CD14-positive monocyte (primary cell): ENCODE measurements around the gene LIN37. TPM values are rescaled to one million over a fixed set of nuclear protein-coding genes. Genes with fewer than 3 reads are reported as not detected.

Experiments
- DNase-seq, 3 donors: peaks; one replicate each; pipeline ENCODE4 v3.0.0-alpha.2; 2011 to 2022
- H2AFZ ChIP-seq: 2 replicates; pipeline ENCODE4 v1.6.0; 2012; ENCODE audit warnings: mild to moderate bottlenecking, low read depth, low read length, inconsistent platforms; ENCODE audit not compliant: insufficient read depth, poor library complexity, severe bottlenecking
- H3K27ac ChIP-seq, 2 donors: 1 replicate in 1 of 2; 2 replicates in 1 of 2; pipeline ENCODE4 v1.5.1; 2012 to 2013; ENCODE audit warnings: low read length in 2 of 2, control low read depth in 1 of 2, inconsistent platforms in 1 of 2, low read depth in 1 of 2, mild to moderate bottlenecking in 1 of 2
- H3K27me3 ChIP-seq, 2 donors: one replicate each; pipeline versions ENCODE4 v1.6.0 to v1.6.1; 2011 to 2013; ENCODE audit warnings: low read length in 2 of 2; ENCODE audit not compliant: control insufficient read depth in 2 of 2, insufficient read depth in 2 of 2
- H3K36me3 ChIP-seq, 2 donors: replicated peaks in 1 of 2; 1 replicate in 1 of 2; 2 replicates in 1 of 2; pipeline versions ENCODE4 v1.5.1 to v1.6.1; 2012 to 2013; ENCODE audit warnings: low read length in 2 of 2, control low read depth in 1 of 2, inconsistent platforms in 1 of 2, mild to moderate bottlenecking in 1 of 2; ENCODE audit not compliant: insufficient read depth in 2 of 2, control insufficient read depth in 1 of 2
- H3K4me1 ChIP-seq, 2 donors: 1 replicate in 1 of 2; 2 replicates in 1 of 2; pipeline versions ENCODE4 v1.5.1 to v1.6.1; 2012 to 2013; ENCODE audit warnings: low read length in 2 of 2, control low read depth in 1 of 2, inconsistent platforms in 1 of 2, mild to moderate bottlenecking in 1 of 2, moderate library complexity in 1 of 2; ENCODE audit not compliant: insufficient read depth in 2 of 2, control insufficient read depth in 1 of 2
- H3K4me2 ChIP-seq: replicated peaks from 2 replicates; pipeline ENCODE3; 2012; ENCODE audit warnings: low read length, moderate library complexity, mild to moderate bottlenecking; ENCODE audit not compliant: poor library complexity, severe bottlenecking; ENCODE audit errors: extremely low read depth
- H3K4me3 ChIP-seq, 3 experiments: fragments of 200-600 bp in 1 of 3; sonication (generic) in 1 of 3; replicated peaks in 1 of 3; 1 replicate in 2 of 3; 2 replicates in 1 of 3; pipeline ENCODE4 v1.5.1; 2011 to 2013; ENCODE audit warnings: low read length in 3 of 3, mild to moderate bottlenecking in 3 of 3, control low read depth in 2 of 3, low read depth in 2 of 3, inconsistent platforms in 1 of 3, moderate library complexity in 1 of 3
- H3K79me2 ChIP-seq: 2 replicates; pipeline ENCODE4 v1.6.0; 2012; ENCODE audit warnings: mild to moderate bottlenecking, control low read depth, inconsistent platforms, low read length, moderate library complexity; ENCODE audit not compliant: insufficient read depth
- H3K9ac ChIP-seq: 2 replicates; pipeline ENCODE4 v1.6.0; 2017; ENCODE audit warnings: low read length, mild to moderate bottlenecking; ENCODE audit not compliant: insufficient read depth, poor library complexity, severe bottlenecking
- H3K9me3 ChIP-seq, 2 donors: replicated peaks in 1 of 2; 1 replicate in 1 of 2; 2 replicates in 1 of 2; pipeline versions ENCODE4 v1.5.1 to v1.6.1; 2012 to 2013; ENCODE audit warnings: low read length in 2 of 2, control low read depth in 1 of 2; ENCODE audit not compliant: control insufficient read depth in 1 of 2, insufficient read depth in 1 of 2
- H4K20me1 ChIP-seq: 2 replicates; pipeline ENCODE4 v1.6.0; 2012; ENCODE audit warnings: mild to moderate bottlenecking, low read length, control low read depth, moderate library complexity; ENCODE audit not compliant: insufficient read depth
- H3K27ac Mint-ChIP-seq, 7 donors: one replicate each; pipeline ENCODE4 v1.8.0; 2020; ENCODE audit warnings: mild to moderate bottlenecking in 7 of 7, mixed read lengths in 7 of 7, moderate library complexity in 6 of 7, inconsistent platforms in 2 of 7
- H3K27me3 Mint-ChIP-seq, 3 donors: one replicate each; pipeline ENCODE4 v1.8.0; 2021 to 2022; ENCODE audit warnings: low read depth in 3 of 3, mild to moderate bottlenecking in 3 of 3, mixed read lengths in 3 of 3, moderate library complexity in 3 of 3, inconsistent platforms in 1 of 3
- H3K36me3 Mint-ChIP-seq, 2 donors: one replicate each; pipeline ENCODE4 v1.8.0; 2020; ENCODE audit warnings: mixed read lengths in 2 of 2, inconsistent platforms in 1 of 2, mild to moderate bottlenecking in 1 of 2
- H3K4me1 Mint-ChIP-seq: one replicate; pipeline ENCODE4 v1.8.0; 2020; ENCODE audit warnings: mild to moderate bottlenecking, mixed read lengths
- H3K4me3 Mint-ChIP-seq, 2 donors: one replicate each; pipeline ENCODE4 v1.8.0; 2020; ENCODE audit warnings: mild to moderate bottlenecking in 2 of 2, mixed read lengths in 2 of 2, moderate library complexity in 1 of 2
- H3K9me3 Mint-ChIP-seq, 7 donors: one replicate each; pipeline ENCODE4 v1.8.0; 2020 to 2022; ENCODE audit warnings: mixed read lengths in 7 of 7, mild to moderate bottlenecking in 6 of 7, moderate library complexity in 6 of 7, inconsistent platforms in 2 of 7
- WGBS: methylation state at CpG from one replicate; pipeline ENCODE4 v1.1.5; 2013; ENCODE audit warnings: missing lambda C conversion rate; ENCODE audit not compliant: insufficient coverage; 5-methylcytosine and 5-hydroxymethylcytosine counted together
- intact Hi-C, 2 donors: fragments of 100-400 bp; cut with micrococcal nuclease; formaldehyde crosslinking; loops; one replicate each; pipeline versions ENCODE4 v1.15.0 to v1.15.1; 2023
- polyA plus RNA-seq, 3 donors: library from polyadenylated mRNA; depleted of rRNA in 1 of 3; unstranded in 2 of 3; stranded (reverse) in 1 of 3; fragments of 300-500 nt in 2 of 3; fragments of >200 nt in 1 of 3; fragmentation: Illumina TruSeq in 2 of 3; gene quantifications; 1 replicate in 2 of 3; 2 replicates in 1 of 3; pipeline ENCODE4 v1.2.3, GENCODE V29; 2012 to 2021
- TF ChIP-seq, protein P1 (sequence below): fragments of 200-600 bp; IDR thresholded peaks from one replicate; pipeline ENCODE4 v1.8.0; 2022; ENCODE audit warnings: antibody characterized with exemption, mild to moderate bottlenecking

Gene LIN37
- polyA plus RNA-seq, 3 donors = 5.6 to 28.6 (median 7.2) TPM

DNA sequence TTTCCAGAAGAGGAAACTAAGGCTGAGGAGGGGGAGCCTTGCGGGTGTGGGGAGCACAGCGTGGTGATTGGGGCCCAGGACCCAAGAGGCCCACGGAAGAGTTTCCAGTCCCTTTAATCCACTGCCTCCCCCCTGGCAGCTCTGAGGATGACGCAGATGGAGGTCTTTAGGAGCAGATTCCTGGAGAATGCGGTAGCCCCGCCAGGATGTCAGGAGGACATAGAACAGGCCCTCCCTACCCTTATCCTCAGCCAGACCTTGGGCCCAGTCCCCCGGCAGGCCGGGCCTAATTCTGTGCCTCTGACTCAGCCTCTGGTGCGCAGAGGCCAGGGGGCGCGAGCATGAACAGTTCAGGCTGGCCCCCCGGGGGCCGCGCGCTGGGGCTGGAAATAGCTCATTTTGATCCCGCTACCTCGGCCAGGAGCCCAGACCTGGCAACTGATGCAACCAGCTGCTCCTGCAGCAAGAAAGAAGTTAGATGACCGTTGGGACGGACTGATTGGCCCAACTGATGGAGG is 8.9 kb downstream of the LIN37 start:
- DNase-seq = peak in 1 of 3 donors; percentile 43
- Histone ChIP-seq H3K27me3 (peaks cover 9 to 21% of the 10 kb centered on the region in 2 donors), H3K4me2 (peak overlapping the region; percentile 93), H3K9ac (no peak overlapping the region), H3K36me3 (peaks cover 33 to 41% of the 10 kb centered on the region in 2 donors), H3K27ac (no peak overlapping the region), H3K9me3 (no peaks in the 10 kb centered on the region), H4K20me1 (peaks cover 12% of the 10 kb centered on the region), H3K4me1 (peaks cover 29 to 41% of the 10 kb centered on the region in 2 donors), H3K4me3 (peak overlapping the region; percentile 38 to 100 (median 96)), H2AFZ (peak overlapping the region; percentile 81), H3K79me2 (peaks cover 12% of the 10 kb centered on the region)
- intact Hi-C loops = loop anchor here in 1 of 2 donors (5.0 to 10.0 kb wide), 2 partner anchors 255 to 358 kb away; partner anchors contain the start of genes ALKBH6, OVOL3, POLR2I and TBCB
- H3K9me3 Mint-ChIP-seq = peaks cover 0 to 8% (median 3%) of the 10 kb centered on the region in 7 donors
- H3K27ac Mint-ChIP-seq = peak overlapping the region in 4 of 7 donors; percentile 55 to 75 (median 62)
- TF ChIP-seq, protein P1, sequence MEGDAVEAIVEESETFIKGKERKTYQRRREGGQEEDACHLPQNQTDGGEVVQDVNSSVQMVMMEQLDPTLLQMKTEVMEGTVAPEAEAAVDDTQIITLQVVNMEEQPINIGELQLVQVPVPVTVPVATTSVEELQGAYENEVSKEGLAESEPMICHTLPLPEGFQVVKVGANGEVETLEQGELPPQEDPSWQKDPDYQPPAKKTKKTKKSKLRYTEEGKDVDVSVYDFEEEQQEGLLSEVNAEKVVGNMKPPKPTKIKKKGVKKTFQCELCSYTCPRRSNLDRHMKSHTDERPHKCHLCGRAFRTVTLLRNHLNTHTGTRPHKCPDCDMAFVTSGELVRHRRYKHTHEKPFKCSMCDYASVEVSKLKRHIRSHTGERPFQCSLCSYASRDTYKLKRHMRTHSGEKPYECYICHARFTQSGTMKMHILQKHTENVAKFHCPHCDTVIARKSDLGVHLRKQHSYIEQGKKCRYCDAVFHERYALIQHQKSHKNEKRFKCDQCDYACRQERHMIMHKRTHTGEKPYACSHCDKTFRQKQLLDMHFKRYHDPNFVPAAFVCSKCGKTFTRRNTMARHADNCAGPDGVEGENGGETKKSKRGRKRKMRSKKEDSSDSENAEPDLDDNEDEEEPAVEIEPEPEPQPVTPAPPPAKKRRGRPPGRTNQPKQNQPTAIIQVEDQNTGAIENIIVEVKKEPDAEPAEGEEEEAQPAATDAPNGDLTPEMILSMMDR = no peak
- peaks cover 32% of the 10 kb centered on the region for H3K4me1 Mint-ChIP-seq
- under 1% methylated on average over 12 of the region's 19 CpGs for WGBS
- H3K36me3 Mint-ChIP-seq = peaks cover 39 to 46% of the 10 kb centered on the region in 2 donors
- peak overlapping the region; percentile 93 to 94 for H3K4me3 Mint-ChIP-seq
- peaks cover 18 to 30% (median 25%) of the 10 kb centered on the region in 3 donors for H3K27me3 Mint-ChIP-seq

DNA sequence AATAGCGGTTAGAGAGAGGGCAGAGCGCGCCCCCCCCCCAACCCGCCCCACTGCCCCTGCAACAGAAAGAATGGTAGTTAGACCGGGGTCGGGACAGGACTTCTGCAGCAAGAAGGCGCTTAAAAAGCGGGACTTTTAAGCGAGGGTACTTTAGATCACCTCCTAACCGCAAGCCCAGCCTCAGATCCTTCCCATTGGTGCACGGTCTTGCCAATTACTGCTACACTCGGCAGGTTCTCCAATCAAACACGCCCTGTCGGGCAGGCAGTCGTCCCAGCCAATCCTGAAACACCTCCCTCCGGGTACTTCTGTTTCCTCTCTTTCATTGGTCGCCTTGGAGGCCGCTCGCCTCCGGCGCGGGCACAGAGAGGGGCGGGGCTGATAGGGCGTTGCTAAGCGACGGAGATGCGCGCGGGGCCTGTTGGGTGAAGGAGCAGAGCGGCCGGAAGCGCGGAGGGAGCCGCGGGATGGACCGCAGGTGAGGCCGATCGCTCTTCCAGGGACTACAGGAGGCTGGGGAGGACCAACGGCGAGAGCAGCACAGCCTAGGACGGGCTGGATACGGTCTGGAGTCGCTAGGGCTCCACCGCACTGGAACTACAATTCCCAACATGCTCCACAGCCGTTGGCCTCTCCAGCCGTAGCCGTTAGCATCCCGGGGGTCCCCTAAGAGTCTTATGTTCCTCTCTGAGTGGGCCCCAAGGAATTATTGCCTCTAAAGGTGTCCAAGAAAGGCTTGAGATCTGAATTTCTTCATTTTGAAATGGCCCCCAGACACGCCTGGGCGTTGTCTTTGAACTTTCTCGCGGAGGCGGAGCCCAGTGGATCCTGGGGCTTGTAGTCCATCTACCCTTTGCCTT is 9.6 kb downstream of the LIN37 start, which contains the start of gene PROSER3:
TSS of gene PROSER3 (plus strand) at position 428 of the 860 bp plus-strand sequence. CDS start at position 468, 40 bp downstream.
- Histone ChIP-seq H3K4me2 (peak within 1 kb of the TSS; percentile 93), H3K79me2 (peaks cover 12% of the 10 kb centered on the region), H3K27me3 (peaks cover 9 to 21% of the 10 kb centered on the region in 2 donors), H3K27ac (peak within 1 kb of the TSS; percentile 74 to 95), H3K9me3 (no peaks in the 10 kb centered on the region), H3K36me3 (peaks cover 27 to 36% of the 10 kb centered on the region in 2 donors), H3K4me3 (peak within 1 kb of the TSS; percentile 91 to 100 (median 96)), H4K20me1 (peaks cover 12% of the 10 kb centered on the region), H3K4me1 (peaks cover 29 to 41% of the 10 kb centered on the region in 2 donors), H2AFZ (peak within 1 kb of the TSS; percentile 98), H3K9ac (peak within 1 kb of the TSS; percentile 91)
- TF ChIP-seq, protein P1 = no peak
- under 1% methylated on average over 43 of the region's 53 CpGs for WGBS
- Mint-ChIP-seq H3K27ac (peak within 1 kb of the TSS; percentile 76 to 96 (median 93)), H3K4me3 (peak within 1 kb of the TSS; percentile 93 to 94), H3K9me3 (peaks cover 0 to 8% (median 3%) of the 10 kb centered on the region in 7 donors), H3K36me3 (peaks cover 33 to 46% of the 10 kb centered on the region in 2 donors), H3K27me3 (peaks cover 18 to 30% (median 25%) of the 10 kb centered on the region in 3 donors), H3K4me1 (peaks cover 32% of the 10 kb centered on the region)
- intact Hi-C loops = loop anchor here (1.0 to 10.0 kb wide), 3 partner anchors 10 to 357 kb away; partner anchors contain the start of genes ALKBH6 (in 1 of the 2), LIN37 (in 1 of the 2), OVOL3 (in 1 of the 2) and POLR2I (in 1 of the 2)
- peak; percentile 98 to 99 (median 99) for DNase-seq
